IMR-90 (cell line): Measurements from ENCODE around the gene SEMA3C. TPM values are rescaled to one million over a fixed set of nuclear protein-coding genes. Genes with fewer than 3 reads are reported as not detected.

Source experiments
- ATAC-seq: fragments of 200-7000 bp; cut with Tn5 transposase; 2 replicates; pipeline ENCODE4 v1.9.1; 2020; ENCODE audit warnings: low read depth, mild to moderate bottlenecking, moderate library complexity
- BruUV-seq: library from RNA; stranded (reverse); fragments of 400-500 nt; replicated peaks from 2 replicates; lab custom pipeline; 2021; lab: Mats Ljungman, UMichigan
- CTCF ChIA-PET: fragments of 300-600 bp; formaldehyde crosslinking; extraction: SDS; loops from one replicate; lab custom pipeline; 2021; ENCODE audit warnings: antibody characterized with exemption; lab: Yijun Ruan, JAX
- POLR2A ChIA-PET: fragments of 300-600 bp; sonication (Branson Sonifier 250); formaldehyde crosslinking; loops from one replicate; lab custom pipeline; 2022; ENCODE audit warnings: antibody characterized with exemption; ENCODE audit not compliant: unreplicated experiment; lab: Charles Lee
- DNase-seq: peaks from one replicate; pipeline ENCODE4 v3.0.0; 2013
- H2AFZ ChIP-seq: replicated peaks from 2 replicates; pipeline ENCODE3; 2013; ENCODE audit warnings: low read length, mild to moderate bottlenecking; ENCODE audit not compliant: poor library complexity
- H2AK5ac ChIP-seq: 2 replicates; pipeline ENCODE4 v1.6.1; 2013; ENCODE audit warnings: low read depth, low read length, inconsistent platforms
- H2AK9ac ChIP-seq: replicated peaks from 2 replicates; pipeline ENCODE3; 2013; ENCODE audit warnings: mild to moderate bottlenecking, low read depth, low read length, moderate library complexity; ENCODE audit not compliant: poor library complexity
- H2BK120ac ChIP-seq: 2 replicates; pipeline ENCODE4 v1.6.1; 2013; ENCODE audit warnings: low read depth, low read length, inconsistent platforms
- H2BK15ac ChIP-seq: 3 replicates; pipeline ENCODE4 v1.6.1; 2013; ENCODE audit warnings: low read depth, low read length, inconsistent platforms
- H2BK20ac ChIP-seq: 2 replicates; pipeline ENCODE4 v1.6.1; 2013; ENCODE audit warnings: low read depth, mild to moderate bottlenecking, inconsistent platforms, low read length, moderate library complexity
- H2BK5ac ChIP-seq: 2 replicates; pipeline ENCODE4 v1.6.1; 2013; ENCODE audit warnings: mild to moderate bottlenecking, low read depth, low read length, inconsistent platforms; ENCODE audit not compliant: poor library complexity, severe bottlenecking
- H3K14ac ChIP-seq: replicated peaks from 2 replicates; pipeline ENCODE4 v1.6.1; 2013; ENCODE audit warnings: low read depth, low read length, inconsistent platforms
- H3K18ac ChIP-seq: 2 replicates; pipeline ENCODE4 v1.6.1; 2013; ENCODE audit warnings: low read depth, low read length, control low read depth
- H3K23ac ChIP-seq: 2 replicates; pipeline ENCODE4 v1.6.1; 2013; ENCODE audit warnings: low read depth, low read length, inconsistent platforms
- H3K27ac ChIP-seq: 2 replicates; pipeline ENCODE4 v1.5.1; 2013; ENCODE audit warnings: mild to moderate bottlenecking, control low read depth, low read length; ENCODE audit not compliant: insufficient read depth
- H3K27me3 ChIP-seq: 2 replicates; pipeline ENCODE4 v1.6.1; 2013; ENCODE audit warnings: low read length; ENCODE audit not compliant: control insufficient read depth, insufficient read depth
- H3K36me3 ChIP-seq: 2 replicates; pipeline ENCODE4 v1.6.1; 2013; ENCODE audit warnings: low read length, mixed read lengths; ENCODE audit not compliant: control insufficient read depth, insufficient read depth
- H3K4ac ChIP-seq: 2 replicates; pipeline ENCODE4 v1.6.1; 2013; ENCODE audit warnings: low read depth, low read length, inconsistent platforms
- H3K4me1 ChIP-seq: 2 replicates; pipeline ENCODE4 v1.6.1; 2013; ENCODE audit warnings: low read length, mixed read lengths; ENCODE audit not compliant: control insufficient read depth, insufficient read depth
- H3K4me2 ChIP-seq: 2 replicates; pipeline ENCODE4 v1.6.1; 2013; ENCODE audit warnings: low read depth, mild to moderate bottlenecking, control low read depth, low read length, moderate library complexity
- H3K4me3 ChIP-seq: 2 replicates; pipeline ENCODE4 v1.5.1; 2013; ENCODE audit warnings: low read depth, mild to moderate bottlenecking, control low read depth, low read length, moderate library complexity; ENCODE audit not compliant: insufficient read depth
- H3K56ac ChIP-seq: 2 replicates; pipeline ENCODE4 v1.6.1; 2013; ENCODE audit warnings: low read length, inconsistent platforms; ENCODE audit not compliant: insufficient read depth; ENCODE audit errors: extremely low read depth
- H3K79me1 ChIP-seq, 2 experiments: 2 replicates each; pipeline ENCODE4 v1.6.1; 2013; ENCODE audit warnings: low read length in 2 of 2, inconsistent platforms in 1 of 2, low read depth in 1 of 2
- H3K9ac ChIP-seq: 2 replicates; pipeline ENCODE4 v1.6.1; 2013; ENCODE audit warnings: low read depth, low read length, control low read depth
- H3K9me1 ChIP-seq: 2 replicates; pipeline ENCODE4 v1.6.1; 2013; ENCODE audit warnings: low read length, inconsistent platforms; ENCODE audit not compliant: insufficient read depth
- H3K9me3 ChIP-seq: 2 replicates; pipeline ENCODE4 v1.6.1; 2013; ENCODE audit warnings: low read length; ENCODE audit not compliant: control insufficient read depth, insufficient read depth
- H4K20me1 ChIP-seq: 2 replicates; pipeline ENCODE4 v1.6.1; 2013; ENCODE audit warnings: low read length, inconsistent platforms; ENCODE audit not compliant: insufficient read depth
- H4K5ac ChIP-seq: 2 replicates; pipeline ENCODE4 v1.6.1; 2013; ENCODE audit warnings: mild to moderate bottlenecking, low read depth, low read length, control low read depth
- H4K8ac ChIP-seq, 2 experiments: 2 replicates each; pipeline ENCODE4 v1.6.1; 2013; ENCODE audit warnings: low read depth in 2 of 2, low read length in 2 of 2, control low read depth in 1 of 2, inconsistent platforms in 1 of 2
- H4K91ac ChIP-seq: 2 replicates; pipeline ENCODE4 v1.6.1; 2013; ENCODE audit warnings: low read depth, low read length, inconsistent platforms; ENCODE audit not compliant: insufficient read depth
- BHLHE40 ChIP-seq: fragments of 150-350 bp; IDR thresholded peaks from 2 replicates; pipeline ENCODE4 v1.6.1; 2016; ENCODE audit warnings: mild to moderate bottlenecking, low read depth, low read length
- CEBPB ChIP-seq: IDR thresholded peaks from 2 replicates; pipeline ENCODE4 v1.6.1; 2012; ENCODE audit warnings: low read depth, low read length, improper control_type of control experiment
- CHD1 ChIP-seq: IDR thresholded peaks from 2 replicates; pipeline ENCODE4 v1.6.1; 2012; ENCODE audit warnings: low read depth, low read length, improper control_type of control experiment
- FOS ChIP-seq: fragments of 150-350 bp; IDR thresholded peaks from 2 replicates; pipeline ENCODE4 v1.6.1; 2016; ENCODE audit warnings: low read depth, low read length
- MAFK ChIP-seq: IDR thresholded peaks from 2 replicates; pipeline ENCODE4 v1.6.1; 2012; ENCODE audit warnings: low read depth, low read length, improper control_type of control experiment
- MAZ ChIP-seq: IDR thresholded peaks from 2 replicates; pipeline ENCODE4 v1.6.1; 2012; ENCODE audit warnings: low read depth, mild to moderate bottlenecking, low read length, improper control_type of control experiment, moderate library complexity, borderline replicate concordance
- MXI1 ChIP-seq: IDR thresholded peaks from 2 replicates; pipeline ENCODE4 v1.6.1; 2012; ENCODE audit warnings: low read depth, mild to moderate bottlenecking, low read length, moderate library complexity, borderline replicate concordance
- POLR2A ChIP-seq: IDR thresholded peaks from 2 replicates; pipeline ENCODE4 v1.6.1; 2012; ENCODE audit warnings: mild to moderate bottlenecking, low read depth, low read length
- RAD21 ChIP-seq: IDR thresholded peaks from 2 replicates; pipeline ENCODE4 v1.6.1; 2012; ENCODE audit warnings: low read length, improper control_type of control experiment
- RCOR1 ChIP-seq: IDR thresholded peaks from 2 replicates; pipeline ENCODE4 v1.6.1; 2012; ENCODE audit warnings: mild to moderate bottlenecking, low read length, improper control_type of control experiment; ENCODE audit not compliant: insufficient replicate concordance
- RFX5 ChIP-seq: IDR thresholded peaks from 2 replicates; pipeline ENCODE4 v1.8.0; 2012; ENCODE audit warnings: low read depth, mild to moderate bottlenecking, low read length, moderate library complexity
- SMC3 ChIP-seq: fragments of 150-350 bp; IDR thresholded peaks from 2 replicates; pipeline ENCODE4 v1.6.1; 2016; ENCODE audit warnings: low read depth, mild to moderate bottlenecking, antibody characterized with exemption, low read length, moderate library complexity
- WGBS, 2 experiments: methylation state at CpG; one replicate each; pipeline versions ENCODE4 v1.1.5 to v1.1.7; 2013; ENCODE audit warnings: missing lambda C conversion rate in 2 of 2; ENCODE audit not compliant: insufficient read length in 1 of 2; ENCODE audit errors: extremely low coverage in 2 of 2; 5-methylcytosine and 5-hydroxymethylcytosine counted together
- dilution Hi-C: fragments of 300-500 bp; cut with HindIII; formaldehyde crosslinking; loops from one replicate; pipeline ENCODE4 v1.14.3; 2018; ENCODE audit warnings: low sequenced_read_pairs; ENCODE audit not compliant: unreplicated experiment
- in situ Hi-C: fragments of 300-500 bp; cut with MboI; formaldehyde crosslinking; loops from 3 replicates; pipeline ENCODE4 v1.14.3; 2019; ENCODE audit warnings: low sequenced_read_pairs, inconsistent platforms, mixed read lengths
- intact Hi-C: fragments of 100-400 bp; cut with micrococcal nuclease; formaldehyde crosslinking; loops from 2 replicates; pipeline ENCODE4 v1.10.0; 2022
- polyA plus RNA-seq, 3 experiments: library from polyadenylated mRNA; depleted of rRNA; stranded (reverse); fragments of >200 nt; gene quantifications; 2 replicates each; pipeline ENCODE4 v1.2.3, GENCODE V29; 2012; ENCODE audit warnings: low replicate concordance in 1 of 3
- total RNA-seq: library from RNA; depleted of rRNA; stranded (reverse); fragments of >200 nt; gene quantifications from 2 replicates; pipeline ENCODE4 v1.2.3, GENCODE V29; 2012
- TF ChIP-seq, protein P1 (sequence below): fragments of 150-350 bp; IDR thresholded peaks from 2 replicates; pipeline ENCODE4 v1.6.1; 2017; ENCODE audit warnings: mild to moderate bottlenecking, antibody characterized with exemption, low read length, low read depth

SEMA3C gene
- total and polyA plus RNA-seq, 2 of the 4 experiments (the other 2 are of a cell fraction) = 21.2 to 97.1 TPM

GRCh38 chr7:80824253-80824652, 94.6 kb downstream of the SEMA3C start:
- H4K20me1 ChIP-seq = no peaks in the 10 kb centered on the region
- 0 out of 2 replicates have a peak overlapping the region, but pooled peaks have one; percentile 47 for H2AK5ac ChIP-seq
- H2BK20ac ChIP-seq = no peak overlapping the region
- no peak overlapping the region for H4K91ac ChIP-seq
- ChIA-PET CTCF (no interaction called here), POLR2A (no interaction called here)
- H2AK9ac ChIP-seq = no peak overlapping the region
- TF ChIP-seq RCOR1 = no peak
- TF ChIP-seq SMC3 = no peak
- TF ChIP-seq POLR2A = no peak
- TF ChIP-seq RAD21 = no peak
- no peak for TF ChIP-seq MAZ
- no peak for TF ChIP-seq MXI1
- no peak for TF ChIP-seq RFX5
- TF ChIP-seq MAFK = no peak
- TF ChIP-seq, protein P1, sequence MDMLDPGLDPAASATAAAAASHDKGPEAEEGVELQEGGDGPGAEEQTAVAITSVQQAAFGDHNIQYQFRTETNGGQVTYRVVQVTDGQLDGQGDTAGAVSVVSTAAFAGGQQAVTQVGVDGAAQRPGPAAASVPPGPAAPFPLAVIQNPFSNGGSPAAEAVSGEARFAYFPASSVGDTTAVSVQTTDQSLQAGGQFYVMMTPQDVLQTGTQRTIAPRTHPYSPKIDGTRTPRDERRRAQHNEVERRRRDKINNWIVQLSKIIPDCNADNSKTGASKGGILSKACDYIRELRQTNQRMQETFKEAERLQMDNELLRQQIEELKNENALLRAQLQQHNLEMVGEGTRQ = no peak
- TF ChIP-seq CHD1 = no peak
- TF ChIP-seq FOS = no peak
- no peak for TF ChIP-seq BHLHE40
- no peak for TF ChIP-seq CEBPB
- dilution Hi-C loops (no loop called here), intact Hi-C loops (loop anchor here (10.0 kb wide), 1 partner anchor 291 kb away; no protein-coding TSS in a partner anchor), in situ Hi-C loops (no loop called here)
- no peak overlapping the region for H2BK15ac ChIP-seq
- 0 out of 2 replicates have a peak, but pooled peaks cover 2% of the 10 kb centered on the region for H3K4me1 ChIP-seq
- H3K9ac ChIP-seq = no peak overlapping the region
- no peak overlapping the region for H4K5ac ChIP-seq
- no peak overlapping the region for H3K4me3 ChIP-seq
- H2AFZ ChIP-seq = no peak overlapping the region
- no peak for ATAC-seq
- H3K27ac ChIP-seq = no peak overlapping the region
- 0 out of 2 replicates have a peak overlapping the region, but pooled peaks have one; percentile 54 for H3K14ac ChIP-seq
- no peak overlapping the region for H2BK5ac ChIP-seq
- H4K8ac ChIP-seq = no peak overlapping the region
- no peak overlapping the region for H2BK120ac ChIP-seq
- peaks cover 0 to 2% of the 10 kb centered on the region in 2 experiments; a peak in 2 of 4 replicates for H3K79me1 ChIP-seq
- no peaks in the 10 kb centered on the region for H3K27me3 ChIP-seq
- BruUV-seq = no TSS peak
- H3K9me3 ChIP-seq = no peaks in the 10 kb centered on the region
- no peak overlapping the region for H3K4me2 ChIP-seq
- WGBS, 2 experiments = no CpG with 5 or more reads among the region's 5 CpGs
- no peak for DNase-seq
- no peaks in the 10 kb centered on the region for H3K9me1 ChIP-seq
- H3K23ac ChIP-seq = no peak overlapping the region; the same call in 1 of the 2 replicates
- H3K36me3 ChIP-seq = no peaks in the 10 kb centered on the region
- no peak overlapping the region for H3K56ac ChIP-seq
- H3K4ac ChIP-seq = peak overlapping the region; percentile 67
- no peak overlapping the region for H3K18ac ChIP-seq
